ENCODE results near the gene MIS18A. TPM values are rescaled to one million over a fixed set of nuclear protein-coding genes. Genes with fewer than 3 reads are reported as not detected.

The MIS18A gene
- total RNA-seq, 1 donor from 2014 or later: 5.0 TPM

GRCh38 chr21:32304998-32305397, 26.1 kb upstream of the MIS18A start:
- H3K4me3 Mint-ChIP-seq (ENCODE audit: unreplicated experiment): no peak overlapping the region
- H3K4me1 Mint-ChIP-seq (ENCODE audit: low read depth): no peaks in the 10 kb centered on the region
- TF ChIP-seq CTCF (IDR thresholded peaks at IDR 0.05): no peak
- DNase-seq (ENCODE audit: low spot score): no peak
- H3K27me3 Mint-ChIP-seq (ENCODE audit: low read depth): no peaks in the 10 kb centered on the region
- H3K9me3 Mint-ChIP-seq (ENCODE audit: low read depth): no peaks in the 10 kb centered on the region
- H3K27ac Mint-ChIP-seq (ENCODE audit: unreplicated experiment): no peak overlapping the region
- H3K36me3 Mint-ChIP-seq (ENCODE audit: low read depth): peaks cover 12% of the 10 kb centered on the region

- DNase-seq (ENCODE audit: low spot score): no peak
- Mint-ChIP-seq H3K4me1 (ENCODE audit: low read depth) (no peaks in the 10 kb centered on the region), H3K27me3 (ENCODE audit: low read depth) (no peaks in the 10 kb centered on the region), H3K9me3 (ENCODE audit: low read depth) (no peaks in the 10 kb centered on the region), H3K36me3 (ENCODE audit: low read depth) (peaks cover 12% of the 10 kb centered on the region), H3K27ac (ENCODE audit: unreplicated experiment) (no peak overlapping the region), H3K4me3 (ENCODE audit: unreplicated experiment) (no peak overlapping the region)
- no peak for TF ChIP-seq CTCF (IDR thresholded peaks at IDR 0.05)
These were observed 24.5 kb upstream of the MIS18A start for GRCh38 chr21:32303385-32303784.

GRCh38 chr21:32302560-32302959, 23.7 kb upstream of the MIS18A start:
- no peak for DNase-seq (ENCODE audit: low spot score)
- Mint-ChIP-seq H3K27me3 (ENCODE audit: low read depth) (no peaks in the 10 kb centered on the region), H3K4me1 (ENCODE audit: low read depth) (no peaks in the 10 kb centered on the region), H3K27ac (ENCODE audit: unreplicated experiment) (no peak overlapping the region), H3K36me3 (ENCODE audit: low read depth) (peaks cover 10% of the 10 kb centered on the region), H3K9me3 (ENCODE audit: low read depth) (no peaks in the 10 kb centered on the region), H3K4me3 (ENCODE audit: unreplicated experiment) (no peak overlapping the region)
- TF ChIP-seq CTCF (IDR thresholded peaks at IDR 0.05): no peak

- Mint-ChIP-seq H3K36me3 (ENCODE audit: low read depth) (peaks cover 7% of the 10 kb centered on the region), H3K27me3 (ENCODE audit: low read depth) (no peaks in the 10 kb centered on the region), H3K4me3 (ENCODE audit: unreplicated experiment) (no peak overlapping the region), H3K27ac (ENCODE audit: unreplicated experiment) (no peak overlapping the region), H3K9me3 (ENCODE audit: low read depth) (no peaks in the 10 kb centered on the region), H3K4me1 (ENCODE audit: low read depth) (no peaks in the 10 kb centered on the region)
- DNase-seq (ENCODE audit: low spot score): no peak
- no peak for TF ChIP-seq CTCF (IDR thresholded peaks at IDR 0.05)
These were observed 22.7 kb upstream of the MIS18A start for GRCh38 chr21:32301596-32301995.

- DNase-seq (ENCODE audit: low spot score): no peak
- H3K27me3 Mint-ChIP-seq (ENCODE audit: low read depth): no peaks in the 10 kb centered on the region
- TF ChIP-seq CTCF (IDR thresholded peaks at IDR 0.05): no peak
- no peak overlapping the region for H3K4me3 Mint-ChIP-seq (ENCODE audit: unreplicated experiment)
- no peak overlapping the region for H3K27ac Mint-ChIP-seq (ENCODE audit: unreplicated experiment)
- peaks cover 7% of the 10 kb centered on the region for H3K36me3 Mint-ChIP-seq (ENCODE audit: low read depth)
- no peaks in the 10 kb centered on the region for H3K9me3 Mint-ChIP-seq (ENCODE audit: low read depth)
- H3K4me1 Mint-ChIP-seq (ENCODE audit: low read depth): no peaks in the 10 kb centered on the region
These were observed 21.4 kb upstream of the MIS18A start for GRCh38 chr21:32300117-32300681.
